ENCODE measurements around the gene CAGE1. TPM values are rescaled to one million over a fixed set of nuclear protein-coding genes. Genes with fewer than 3 reads are reported as not detected.

The CAGE1 gene
- polyA plus RNA-seq, 3 donors = not detected

DNA sequence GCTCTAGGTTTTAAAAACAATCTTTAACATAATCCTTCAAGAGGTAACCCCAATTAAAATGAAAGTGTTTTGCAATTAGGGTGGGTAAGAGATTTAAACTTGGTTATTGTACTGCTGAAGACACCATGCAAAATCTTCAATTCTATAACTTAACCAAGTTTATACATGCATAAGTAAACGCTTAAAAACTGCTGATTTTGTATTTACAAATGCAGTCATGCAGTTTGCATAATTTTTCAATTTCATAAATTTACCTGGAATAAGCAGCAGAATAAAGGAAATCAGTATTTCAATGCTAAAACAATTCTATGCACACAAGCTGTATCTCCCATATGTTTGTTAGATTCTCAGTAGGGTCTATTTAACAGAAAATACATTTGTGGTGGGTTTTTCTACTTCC, 99.5 kb downstream of the CAGE1 start:
- peaks cover 77 to 87% of the 10 kb centered on the region in 2 donors for H3K36me3 Mint-ChIP-seq
- peaks cover 89 to 100% of the 10 kb centered on the region in 2 donors for H3K36me3 ChIP-seq (replicated peaks in 1 of 2; ENCODE audit: control insufficient read depth in 1 of 2, insufficient read depth in 2 of 2, low read length in 2 of 2)
- no peaks in the 10 kb centered on the region for H3K9me3 ChIP-seq (replicated peaks in 1 of 2; ENCODE audit: control insufficient read depth in 1 of 2, insufficient read depth in 1 of 2, low read length in 2 of 2)
- H3K9me3 Mint-ChIP-seq = no peaks in the 10 kb centered on the region
- H3K27ac Mint-ChIP-seq = no peak overlapping the region
- no peaks in the 10 kb centered on the region for H3K27me3 ChIP-seq (ENCODE audit: control insufficient read depth in 2 of 2, insufficient read depth in 2 of 2, low read length in 2 of 2)
- H3K4me2 ChIP-seq (replicated peaks; ENCODE audit: extremely low read depth, low read length, poor library complexity, severe bottlenecking) = no peak overlapping the region
- H3K27me3 Mint-ChIP-seq (ENCODE audit: low read depth in 3 of 3) = no peaks in the 10 kb centered on the region
- H2AFZ ChIP-seq (ENCODE audit: insufficient read depth, low read depth, low read length, poor library complexity, severe bottlenecking) = no peak overlapping the region
- H3K27ac ChIP-seq (ENCODE audit: low read depth in 1 of 2, low read length in 2 of 2) = peak overlapping the region in 1 of 2 donors; percentile 5
- intact Hi-C loops (cut with micrococcal nuclease) = loop anchor here in 1 of 2 donors (10.0 kb wide), 1 partner anchor 325 kb away; no protein-coding TSS in a partner anchor
- no peak for DNase-seq
- TF ChIP-seq, protein P1, sequence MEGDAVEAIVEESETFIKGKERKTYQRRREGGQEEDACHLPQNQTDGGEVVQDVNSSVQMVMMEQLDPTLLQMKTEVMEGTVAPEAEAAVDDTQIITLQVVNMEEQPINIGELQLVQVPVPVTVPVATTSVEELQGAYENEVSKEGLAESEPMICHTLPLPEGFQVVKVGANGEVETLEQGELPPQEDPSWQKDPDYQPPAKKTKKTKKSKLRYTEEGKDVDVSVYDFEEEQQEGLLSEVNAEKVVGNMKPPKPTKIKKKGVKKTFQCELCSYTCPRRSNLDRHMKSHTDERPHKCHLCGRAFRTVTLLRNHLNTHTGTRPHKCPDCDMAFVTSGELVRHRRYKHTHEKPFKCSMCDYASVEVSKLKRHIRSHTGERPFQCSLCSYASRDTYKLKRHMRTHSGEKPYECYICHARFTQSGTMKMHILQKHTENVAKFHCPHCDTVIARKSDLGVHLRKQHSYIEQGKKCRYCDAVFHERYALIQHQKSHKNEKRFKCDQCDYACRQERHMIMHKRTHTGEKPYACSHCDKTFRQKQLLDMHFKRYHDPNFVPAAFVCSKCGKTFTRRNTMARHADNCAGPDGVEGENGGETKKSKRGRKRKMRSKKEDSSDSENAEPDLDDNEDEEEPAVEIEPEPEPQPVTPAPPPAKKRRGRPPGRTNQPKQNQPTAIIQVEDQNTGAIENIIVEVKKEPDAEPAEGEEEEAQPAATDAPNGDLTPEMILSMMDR (IDR thresholded peaks at IDR 0.05) = no peak
- H3K4me3 Mint-ChIP-seq = no peak overlapping the region
- peaks cover 30% of the 10 kb centered on the region for H4K20me1 ChIP-seq (ENCODE audit: insufficient read depth, low read length)
- H3K4me1 ChIP-seq (ENCODE audit: control insufficient read depth in 1 of 2, insufficient read depth in 2 of 2, low read length in 2 of 2) = no peaks in the 10 kb centered on the region
- H3K4me1 Mint-ChIP-seq = no peaks in the 10 kb centered on the region
- H3K79me2 ChIP-seq (ENCODE audit: insufficient read depth, low read length) = peaks cover 5% of the 10 kb centered on the region
- H3K4me3 ChIP-seq (replicated peaks in 1 of 3; ENCODE audit: low read depth in 2 of 3, low read length in 3 of 3) = no peak overlapping the region
- no peak overlapping the region for H3K9ac ChIP-seq (ENCODE audit: insufficient read depth, low read length, poor library complexity, severe bottlenecking)
- no CpG with 5 or more reads among the region's 1 CpG for whole genome bisulfite sequencing (ENCODE audit: insufficient coverage)

DNA sequence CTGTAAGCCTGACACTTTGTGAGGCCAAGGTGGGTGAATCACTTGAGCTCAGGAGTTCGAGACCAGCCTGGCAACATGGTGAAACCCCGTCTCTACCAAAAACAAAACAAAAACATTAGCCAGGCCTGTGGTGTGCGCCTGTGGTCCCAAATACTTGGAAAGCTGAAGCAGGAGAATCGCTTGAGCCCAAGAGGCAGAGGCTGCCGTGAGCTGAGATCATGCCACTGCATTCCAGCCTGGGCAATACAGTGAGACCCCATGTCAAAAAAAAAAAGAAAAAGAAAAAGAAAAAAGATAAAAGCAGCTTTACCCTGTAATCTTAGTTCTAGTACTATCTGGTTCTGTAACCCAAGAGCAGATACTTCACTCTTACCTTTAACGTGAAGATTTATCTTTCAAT, 104.1 kb downstream of the CAGE1 start:
- peaks cover 12% of the 10 kb centered on the region for H4K20me1 ChIP-seq (ENCODE audit: insufficient read depth, low read length)
- peaks cover 55 to 68% of the 10 kb centered on the region in 2 donors for H3K36me3 ChIP-seq (replicated peaks in 1 of 2; ENCODE audit: control insufficient read depth in 1 of 2, insufficient read depth in 2 of 2, low read length in 2 of 2)
- no peak overlapping the region for H3K4me3 Mint-ChIP-seq
- intact Hi-C loops (cut with micrococcal nuclease) = no loop called here
- H3K27me3 ChIP-seq (ENCODE audit: control insufficient read depth in 2 of 2, insufficient read depth in 2 of 2, low read length in 2 of 2) = no peaks in the 10 kb centered on the region
- H3K27me3 Mint-ChIP-seq (ENCODE audit: low read depth in 3 of 3) = no peaks in the 10 kb centered on the region
- no peaks in the 10 kb centered on the region for H3K9me3 ChIP-seq (replicated peaks in 1 of 2; ENCODE audit: control insufficient read depth in 1 of 2, insufficient read depth in 1 of 2, low read length in 2 of 2)
- H3K9ac ChIP-seq (ENCODE audit: insufficient read depth, low read length, poor library complexity, severe bottlenecking) = no peak overlapping the region
- peak overlapping the region in 1 of 7 donors; percentile 35 for H3K27ac Mint-ChIP-seq
- H3K36me3 Mint-ChIP-seq = peaks cover 67 to 75% of the 10 kb centered on the region in 2 donors
- peaks cover 15% of the 10 kb centered on the region for H3K4me1 Mint-ChIP-seq
- H3K79me2 ChIP-seq (ENCODE audit: insufficient read depth, low read length) = no peaks in the 10 kb centered on the region
- TF ChIP-seq, protein P1 (IDR thresholded peaks at IDR 0.05) = no peak
- no peak overlapping the region for H3K27ac ChIP-seq (ENCODE audit: low read depth in 1 of 2, low read length in 2 of 2)
- no peaks in the 10 kb centered on the region for H3K9me3 Mint-ChIP-seq
- no peak overlapping the region for H2AFZ ChIP-seq (ENCODE audit: insufficient read depth, low read depth, low read length, poor library complexity, severe bottlenecking)
- no peak overlapping the region for H3K4me3 ChIP-seq (replicated peaks in 1 of 3; ENCODE audit: low read depth in 2 of 3, low read length in 3 of 3)
- no peak overlapping the region for H3K4me2 ChIP-seq (replicated peaks; ENCODE audit: extremely low read depth, low read length, poor library complexity, severe bottlenecking)
- WGBS (ENCODE audit: insufficient coverage) = 95% methylated on average over 3 of the region's 6 CpGs
- no peak for DNase-seq
- H3K4me1 ChIP-seq (ENCODE audit: control insufficient read depth in 1 of 2, insufficient read depth in 2 of 2, low read length in 2 of 2) = peaks cover 10 to 11% of the 10 kb centered on the region in 2 donors

Data from CD14-positive monocyte (primary cell).